ENCODE data around the gene ARL2BP. TPM values are rescaled to one million over a fixed set of nuclear protein-coding genes. Genes with fewer than 3 reads are reported as not detected.

Gene ARL2BP
- total and polyA plus RNA-seq, 2 of the 13 experiments (the other 11 are each of a cell fraction or from before 2014, with no cell fraction given), result 64.3 to 67.6 TPM

DNA sequence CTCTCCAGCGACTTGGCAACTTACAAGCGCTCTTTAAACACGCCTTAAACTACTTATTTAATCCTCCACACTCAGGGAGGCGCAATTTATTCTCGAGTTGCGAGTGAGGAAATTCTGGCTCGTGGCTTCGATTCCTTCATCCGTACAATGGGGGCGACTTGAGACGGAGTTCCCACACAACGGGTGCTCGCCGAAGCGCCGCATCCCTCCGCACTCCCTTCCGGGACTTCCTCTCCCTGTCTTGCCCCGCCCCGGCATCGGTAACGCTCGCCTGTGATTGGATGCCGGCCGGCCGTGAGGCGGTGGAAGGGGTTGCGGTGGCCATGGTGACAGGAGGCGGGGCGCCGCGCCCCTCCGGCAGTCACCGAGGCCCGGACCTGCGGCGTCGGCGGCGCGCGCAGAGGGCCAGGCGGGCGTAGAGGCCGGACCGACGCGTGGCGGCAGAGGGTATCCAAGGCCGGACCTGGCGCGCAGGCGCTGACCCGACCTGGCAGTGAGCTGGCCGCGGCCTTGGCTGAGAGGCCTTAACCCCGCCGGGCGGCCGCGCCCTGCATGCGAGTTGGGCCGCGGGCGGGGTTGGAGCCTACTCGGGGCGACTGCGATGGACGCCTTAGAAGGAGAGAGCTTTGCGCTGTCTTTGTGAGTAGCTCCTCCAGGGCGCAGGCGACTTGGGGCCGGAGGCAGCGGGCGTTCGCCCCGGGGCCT lies at the start of gene ARL2BP (continued):
- TF ChIP-seq, protein P1, sequence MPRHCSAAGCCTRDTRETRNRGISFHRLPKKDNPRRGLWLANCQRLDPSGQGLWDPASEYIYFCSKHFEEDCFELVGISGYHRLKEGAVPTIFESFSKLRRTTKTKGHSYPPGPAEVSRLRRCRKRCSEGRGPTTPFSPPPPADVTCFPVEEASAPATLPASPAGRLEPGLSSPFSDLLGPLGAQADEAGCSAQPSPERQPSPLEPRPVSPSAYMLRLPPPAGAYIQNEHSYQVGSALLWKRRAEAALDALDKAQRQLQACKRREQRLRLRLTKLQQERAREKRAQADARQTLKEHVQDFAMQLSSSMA (CRISPR knock-in tag; IDR thresholded peaks at IDR 0.05), result peak; percentile 86
- peak; percentile 88; the same call in 1 of the 2 replicates for TF ChIP-seq ZBTB42 (CRISPR knock-in tag; IDR thresholded peaks at IDR 0.05)
- TF ChIP-seq, protein P2, sequence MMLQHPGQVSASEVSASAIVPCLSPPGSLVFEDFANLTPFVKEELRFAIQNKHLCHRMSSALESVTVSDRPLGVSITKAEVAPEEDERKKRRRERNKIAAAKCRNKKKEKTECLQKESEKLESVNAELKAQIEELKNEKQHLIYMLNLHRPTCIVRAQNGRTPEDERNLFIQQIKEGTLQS (CRISPR knock-in tag; IDR thresholded peaks at IDR 0.05), result peak; percentile 15; the same call in 1 of the 2 replicates
- TF ChIP-seq, protein P3, sequence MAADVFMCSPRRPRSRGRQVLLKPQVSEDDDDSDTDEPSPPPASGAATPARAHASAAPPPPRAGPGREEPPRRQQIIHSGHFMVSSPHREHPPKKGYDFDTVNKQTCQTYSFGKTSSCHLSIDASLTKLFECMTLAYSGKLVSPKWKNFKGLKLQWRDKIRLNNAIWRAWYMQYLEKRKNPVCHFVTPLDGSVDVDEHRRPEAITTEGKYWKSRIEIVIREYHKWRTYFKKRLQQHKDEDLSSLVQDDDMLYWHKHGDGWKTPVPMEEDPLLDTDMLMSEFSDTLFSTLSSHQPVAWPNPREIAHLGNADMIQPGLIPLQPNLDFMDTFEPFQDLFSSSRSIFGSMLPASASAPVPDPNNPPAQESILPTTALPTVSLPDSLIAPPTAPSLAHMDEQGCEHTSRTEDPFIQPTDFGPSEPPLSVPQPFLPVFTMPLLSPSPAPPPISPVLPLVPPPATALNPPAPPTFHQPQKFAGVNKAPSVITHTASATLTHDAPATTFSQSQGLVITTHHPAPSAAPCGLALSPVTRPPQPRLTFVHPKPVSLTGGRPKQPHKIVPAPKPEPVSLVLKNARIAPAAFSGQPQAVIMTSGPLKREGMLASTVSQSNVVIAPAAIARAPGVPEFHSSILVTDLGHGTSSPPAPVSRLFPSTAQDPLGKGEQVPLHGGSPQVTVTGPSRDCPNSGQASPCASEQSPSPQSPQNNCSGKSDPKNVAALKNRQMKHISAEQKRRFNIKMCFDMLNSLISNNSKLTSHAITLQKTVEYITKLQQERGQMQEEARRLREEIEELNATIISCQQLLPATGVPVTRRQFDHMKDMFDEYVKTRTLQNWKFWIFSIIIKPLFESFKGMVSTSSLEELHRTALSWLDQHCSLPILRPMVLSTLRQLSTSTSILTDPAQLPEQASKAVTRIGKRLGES (CRISPR knock-in tag; IDR thresholded peaks at IDR 0.05; ENCODE audit: borderline replicate concordance), result peak; percentile 78; the same call in 1 of the 2 replicates
- no peak for TF ChIP-seq ZFP62 (CRISPR knock-in tag; IDR thresholded peaks at IDR 0.05)
- peak; percentile 65 for TF ChIP-seq RXRB (CRISPR knock-in tag; IDR thresholded peaks at IDR 0.05; ENCODE audit: borderline replicate concordance)
- TF ChIP-seq, protein P4, sequence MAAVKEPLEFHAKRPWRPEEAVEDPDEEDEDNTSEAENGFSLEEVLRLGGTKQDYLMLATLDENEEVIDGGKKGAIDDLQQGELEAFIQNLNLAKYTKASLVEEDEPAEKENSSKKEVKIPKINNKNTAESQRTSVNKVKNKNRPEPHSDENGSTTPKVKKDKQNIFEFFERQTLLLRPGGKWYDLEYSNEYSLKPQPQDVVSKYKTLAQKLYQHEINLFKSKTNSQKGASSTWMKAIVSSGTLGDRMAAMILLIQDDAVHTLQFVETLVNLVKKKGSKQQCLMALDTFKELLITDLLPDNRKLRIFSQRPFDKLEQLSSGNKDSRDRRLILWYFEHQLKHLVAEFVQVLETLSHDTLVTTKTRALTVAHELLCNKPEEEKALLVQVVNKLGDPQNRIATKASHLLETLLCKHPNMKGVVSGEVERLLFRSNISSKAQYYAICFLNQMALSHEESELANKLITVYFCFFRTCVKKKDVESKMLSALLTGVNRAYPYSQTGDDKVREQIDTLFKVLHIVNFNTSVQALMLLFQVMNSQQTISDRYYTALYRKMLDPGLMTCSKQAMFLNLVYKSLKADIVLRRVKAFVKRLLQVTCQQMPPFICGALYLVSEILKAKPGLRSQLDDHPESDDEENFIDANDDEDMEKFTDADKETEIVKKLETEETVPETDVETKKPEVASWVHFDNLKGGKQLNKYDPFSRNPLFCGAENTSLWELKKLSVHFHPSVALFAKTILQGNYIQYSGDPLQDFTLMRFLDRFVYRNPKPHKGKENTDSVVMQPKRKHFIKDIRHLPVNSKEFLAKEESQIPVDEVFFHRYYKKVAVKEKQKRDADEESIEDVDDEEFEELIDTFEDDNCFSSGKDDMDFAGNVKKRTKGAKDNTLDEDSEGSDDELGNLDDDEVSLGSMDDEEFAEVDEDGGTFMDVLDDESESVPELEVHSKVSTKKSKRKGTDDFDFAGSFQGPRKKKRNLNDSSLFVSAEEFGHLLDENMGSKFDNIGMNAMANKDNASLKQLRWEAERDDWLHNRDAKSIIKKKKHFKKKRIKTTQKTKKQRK (IDR thresholded peaks at IDR 0.05; ENCODE audit: low read length), result no peak
- TF ChIP-seq, protein P5, sequence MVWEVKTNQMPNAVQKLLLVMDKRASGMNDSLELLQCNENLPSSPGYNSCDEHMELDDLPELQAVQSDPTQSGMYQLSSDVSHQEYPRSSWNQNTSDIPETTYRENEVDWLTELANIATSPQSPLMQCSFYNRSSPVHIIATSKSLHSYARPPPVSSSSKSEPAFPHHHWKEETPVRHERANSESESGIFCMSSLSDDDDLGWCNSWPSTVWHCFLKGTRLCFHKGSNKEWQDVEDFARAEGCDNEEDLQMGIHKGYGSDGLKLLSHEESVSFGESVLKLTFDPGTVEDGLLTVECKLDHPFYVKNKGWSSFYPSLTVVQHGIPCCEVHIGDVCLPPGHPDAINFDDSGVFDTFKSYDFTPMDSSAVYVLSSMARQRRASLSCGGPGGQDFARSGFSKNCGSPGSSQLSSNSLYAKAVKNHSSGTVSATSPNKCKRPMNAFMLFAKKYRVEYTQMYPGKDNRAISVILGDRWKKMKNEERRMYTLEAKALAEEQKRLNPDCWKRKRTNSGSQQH (CRISPR knock-in tag; IDR thresholded peaks at IDR 0.05; ENCODE audit: low read depth), result no peak; the same call in 1 of the 2 replicates
- TF ChIP-seq SIX4 (CRISPR knock-in tag; IDR thresholded peaks at IDR 0.05), result no peak
- peak; percentile 92; the same call in 1 of the 2 replicates for TF ChIP-seq ZFP36L2 (CRISPR knock-in tag; IDR thresholded peaks at IDR 0.05)
- peak; percentile 85 for TF ChIP-seq NFYC (CRISPR knock-in tag; IDR thresholded peaks at IDR 0.05)
- no peak for TF ChIP-seq NFE2 (CRISPR knock-in tag; IDR thresholded peaks at IDR 0.05)
- peak; percentile 91 for TF ChIP-seq MYC (CRISPR knock-in tag; IDR thresholded peaks at IDR 0.05; ENCODE audit: borderline replicate concordance)
- TF ChIP-seq ZNF788 (CRISPR knock-in tag; IDR thresholded peaks at IDR 0.05; ENCODE audit: borderline replicate concordance), result peak; percentile 98
- peak; percentile 81 for TF ChIP-seq ZNF335 (CRISPR knock-in tag; IDR thresholded peaks at IDR 0.05)
- TF ChIP-seq, protein P6, sequence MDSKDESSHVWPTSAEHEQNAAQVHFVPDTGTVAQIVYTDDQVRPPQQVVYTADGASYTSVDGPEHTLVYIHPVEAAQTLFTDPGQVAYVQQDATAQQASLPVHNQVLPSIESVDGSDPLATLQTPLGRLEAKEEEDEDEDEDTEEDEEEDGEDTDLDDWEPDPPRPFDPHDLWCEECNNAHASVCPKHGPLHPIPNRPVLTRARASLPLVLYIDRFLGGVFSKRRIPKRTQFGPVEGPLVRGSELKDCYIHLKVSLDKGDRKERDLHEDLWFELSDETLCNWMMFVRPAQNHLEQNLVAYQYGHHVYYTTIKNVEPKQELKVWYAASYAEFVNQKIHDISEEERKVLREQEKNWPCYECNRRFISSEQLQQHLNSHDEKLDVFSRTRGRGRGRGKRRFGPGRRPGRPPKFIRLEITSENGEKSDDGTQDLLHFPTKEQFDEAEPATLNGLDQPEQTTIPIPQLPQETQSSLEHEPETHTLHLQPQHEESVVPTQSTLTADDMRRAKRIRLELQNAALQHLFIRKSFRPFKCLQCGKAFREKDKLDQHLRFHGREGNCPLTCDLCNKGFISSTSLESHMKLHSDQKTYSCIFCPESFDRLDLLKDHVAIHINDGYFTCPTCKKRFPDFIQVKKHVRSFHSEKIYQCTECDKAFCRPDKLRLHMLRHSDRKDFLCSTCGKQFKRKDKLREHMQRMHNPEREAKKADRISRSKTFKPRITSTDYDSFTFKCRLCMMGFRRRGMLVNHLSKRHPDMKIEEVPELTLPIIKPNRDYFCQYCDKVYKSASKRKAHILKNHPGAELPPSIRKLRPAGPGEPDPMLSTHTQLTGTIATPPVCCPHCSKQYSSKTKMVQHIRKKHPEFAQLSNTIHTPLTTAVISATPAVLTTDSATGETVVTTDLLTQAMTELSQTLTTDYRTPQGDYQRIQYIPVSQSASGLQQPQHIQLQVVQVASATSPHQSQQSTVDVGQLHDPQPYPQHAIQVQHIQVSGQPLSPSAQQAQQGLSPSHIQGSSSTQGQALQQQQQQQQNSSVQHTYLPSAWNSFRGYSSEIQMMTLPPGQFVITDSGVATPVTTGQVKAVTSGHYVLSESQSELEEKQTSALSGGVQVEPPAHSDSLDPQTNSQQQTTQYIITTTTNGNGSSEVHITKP (CRISPR knock-in tag; IDR thresholded peaks at IDR 0.05; ENCODE audit: low read depth), result no peak
